NCI-H187 treated with DMSO at 0.1 percent for 48 hours (cell line): ENCODE results near the gene MMP23B.
"Not testable (repeated sequence)": the region's sequence is repeated elsewhere in the genome, so short reads cannot be mapped to it uniquely, and the experiment has no call there.

Experiments
- DNase-seq: peaks from one replicate; lab custom pipeline; 2025; lab: John Stamatoyannopoulos, UW

The MMP23B gene

GRCh38 chr1:1666526-1666925, 34.6 kb downstream of the MMP23B start:
- DNase-seq, result no peak

GRCh38 chr1:1669468-1670440, 37.8 kb downstream of the MMP23B start:
- no peak for DNase-seq

GRCh38 chr1:1670866-1671265, 38.9 kb downstream of the MMP23B start:
- no peak for DNase-seq

GRCh38 chr1:1671365-1672119, 39.6 kb downstream of the MMP23B start:
- DNase-seq, result no peak

- DNase-seq, result no peak
These were observed 40.4 kb downstream of the MMP23B start for GRCh38 chr1:1672181-1672965.

- DNase-seq, result not testable (repeated sequence)
These were observed 42.8 kb downstream of the MMP23B start for GRCh38 chr1:1674806-1675205.

- DNase-seq, result not testable (repeated sequence)
These were observed 43.2 kb downstream of the MMP23B start for GRCh38 chr1:1675218-1675617.

- DNase-seq, result not testable (repeated sequence)
These were observed 44.1 kb downstream of the MMP23B start for GRCh38 chr1:1676087-1676486.

GRCh38 chr1:1677718-1678580, 46.0 kb downstream of the MMP23B start:
- DNase-seq, result no peak

- no peak for DNase-seq
These were observed 46.8 kb downstream of the MMP23B start for GRCh38 chr1:1678581-1679380.

- no peak for DNase-seq
These were observed 48.3 kb downstream of the MMP23B start for GRCh38 chr1:1680031-1680911.

GRCh38 chr1:1680912-1681273, 48.9 kb downstream of the MMP23B start:
- DNase-seq, result no peak

GRCh38 chr1:1683104-1683905, 51.3 kb downstream of the MMP23B start:
- DNase-seq, result no peak
